ENCODE data around the gene CELF4.

Gene CELF4

DNA sequence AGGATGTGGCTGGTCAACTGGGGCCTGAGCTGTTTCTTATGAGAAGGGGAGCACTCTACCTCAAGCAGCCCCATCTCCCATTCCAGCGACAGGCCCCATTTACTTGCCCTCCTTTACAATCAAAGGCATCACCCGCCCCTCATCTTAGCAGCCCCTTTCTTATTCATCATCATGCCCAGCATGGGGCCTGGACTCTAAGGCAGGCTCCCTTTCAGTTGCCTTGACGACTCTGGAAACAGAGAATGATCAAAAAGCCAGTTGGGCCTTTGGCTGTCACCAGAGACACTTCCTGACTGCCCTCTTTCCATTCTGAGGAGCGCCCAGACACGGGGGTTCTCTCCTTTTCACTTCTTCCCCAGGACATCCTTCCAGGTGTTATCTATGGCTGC lies 11.2 kb downstream of the CELF4 start:
- Histone ChIP-seq H3K9me3 (ENCODE audit: control insufficient read depth, low read depth, low read length) (no peaks in the 10 kb centered on the region), H3K27me3 (ENCODE audit: control insufficient read depth, insufficient read depth, low read length) (peaks cover 22% of the 10 kb centered on the region), H3K4me3 (ENCODE audit: low read length) (peak overlapping the region; percentile 6), H3K36me3 (ENCODE audit: control insufficient read depth, low read depth, low read length) (no peaks in the 10 kb centered on the region), H3K4me1 (ENCODE audit: control insufficient read depth, low read depth, low read length) (peaks cover 7% of the 10 kb centered on the region), H3K9ac (ENCODE audit: low read length) (no peak overlapping the region), H3K27ac (ENCODE audit: low read length) (no peak overlapping the region)

DNA sequence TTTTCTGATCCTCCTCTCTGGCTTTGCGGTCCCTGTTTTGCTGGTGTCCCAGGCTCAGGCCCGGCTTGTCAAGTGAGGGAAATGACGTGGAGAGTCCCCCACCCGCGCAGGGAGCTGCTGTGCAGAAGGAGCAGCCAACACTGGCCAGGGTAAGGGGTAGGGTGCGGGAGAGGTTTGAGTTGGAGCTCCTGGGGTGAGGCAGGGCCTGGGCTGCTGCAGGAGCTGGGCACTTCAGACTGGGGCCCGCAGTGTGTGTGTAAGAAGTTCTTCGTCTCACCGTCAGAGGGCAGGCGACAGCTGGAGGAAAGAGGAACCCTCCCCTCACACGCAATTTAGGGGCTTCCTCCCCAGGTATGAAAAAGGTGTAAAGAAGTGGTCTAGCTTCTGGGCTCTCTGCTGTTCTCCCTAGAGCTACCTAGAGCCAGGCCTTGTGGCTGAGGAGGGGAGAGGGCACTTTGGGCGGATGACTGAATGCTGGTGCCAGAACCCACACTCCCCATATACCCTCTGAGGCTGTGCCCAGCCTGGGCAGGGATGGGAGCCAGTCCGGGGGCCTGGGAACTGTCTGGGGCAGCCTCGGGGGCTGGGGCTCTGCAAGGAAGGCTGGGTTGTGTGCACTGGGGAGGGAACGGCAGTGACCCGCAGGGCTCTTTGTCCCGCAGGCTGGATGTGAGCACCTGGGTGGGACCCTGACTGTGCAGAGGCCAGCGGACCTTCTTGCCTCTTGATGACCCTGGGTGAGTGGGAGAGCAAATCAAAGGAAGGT lies 11.8 kb downstream of the CELF4 start:
- H3K27ac ChIP-seq (ENCODE audit: low read length), result no peak overlapping the region
- H3K4me3 ChIP-seq (ENCODE audit: low read length), result peak overlapping the region; percentile 6
- peaks cover 22% of the 10 kb centered on the region for H3K27me3 ChIP-seq (ENCODE audit: control insufficient read depth, insufficient read depth, low read length)
- no peak overlapping the region for H3K9ac ChIP-seq (ENCODE audit: low read length)
- peaks cover 7% of the 10 kb centered on the region for H3K4me1 ChIP-seq (ENCODE audit: control insufficient read depth, low read depth, low read length)
- no peaks in the 10 kb centered on the region for H3K9me3 ChIP-seq (ENCODE audit: control insufficient read depth, low read depth, low read length)
- H3K36me3 ChIP-seq (ENCODE audit: control insufficient read depth, low read depth, low read length), result no peaks in the 10 kb centered on the region

DNA sequence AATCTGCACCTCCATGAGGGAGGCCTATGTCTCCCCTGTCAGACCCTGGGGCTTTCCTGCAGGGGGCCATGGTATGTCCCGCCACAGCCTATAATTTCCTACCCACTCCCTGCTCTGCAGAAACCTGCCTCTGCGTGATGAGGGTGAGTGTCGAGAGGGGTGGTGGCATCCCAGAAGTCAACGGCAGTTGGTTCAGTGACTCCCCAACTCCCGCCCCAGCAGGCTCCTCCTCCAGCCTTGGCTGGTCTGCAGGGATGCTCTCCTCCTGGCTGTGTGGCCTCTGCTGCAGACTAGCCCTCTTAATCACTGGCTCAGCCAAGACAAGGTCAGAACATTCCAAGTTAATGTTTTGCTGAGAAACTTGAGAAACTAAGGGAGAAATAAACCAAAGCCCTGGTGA lies 13.3 kb downstream of the CELF4 start:
- Histone ChIP-seq H3K9ac (ENCODE audit: low read length) (no peak overlapping the region), H3K36me3 (ENCODE audit: control insufficient read depth, low read depth, low read length) (no peaks in the 10 kb centered on the region), H3K4me1 (ENCODE audit: control insufficient read depth, low read depth, low read length) (peaks cover 7% of the 10 kb centered on the region), H3K27me3 (ENCODE audit: control insufficient read depth, insufficient read depth, low read length) (peaks cover 22% of the 10 kb centered on the region), H3K27ac (ENCODE audit: low read length) (no peak overlapping the region), H3K9me3 (ENCODE audit: control insufficient read depth, low read depth, low read length) (no peaks in the 10 kb centered on the region), H3K4me3 (ENCODE audit: low read length) (no peak overlapping the region)

DNA sequence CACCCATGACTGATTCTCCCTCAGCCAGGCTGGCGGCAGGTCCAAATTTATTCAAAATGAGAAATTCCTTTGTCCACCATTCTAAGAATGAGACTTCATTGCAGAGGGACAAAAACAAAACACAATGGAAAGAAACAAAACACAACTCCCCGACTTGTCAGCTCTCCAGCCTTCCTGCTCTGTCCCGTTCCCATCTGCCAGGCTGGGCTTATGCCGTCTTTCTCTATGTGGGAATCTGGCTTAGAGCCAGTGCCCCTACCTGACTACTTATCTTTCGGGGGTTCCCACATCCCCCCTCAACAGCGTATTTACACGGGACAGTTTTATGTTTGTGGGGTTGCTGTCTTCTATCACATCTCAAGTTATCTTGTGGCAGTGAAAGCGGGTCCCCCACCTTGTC lies 13.8 kb downstream of the CELF4 start:
- H3K4me1 ChIP-seq (ENCODE audit: control insufficient read depth, low read depth, low read length), result peaks cover 7% of the 10 kb centered on the region
- H3K27ac ChIP-seq (ENCODE audit: low read length), result no peak overlapping the region
- H3K36me3 ChIP-seq (ENCODE audit: control insufficient read depth, low read depth, low read length), result no peaks in the 10 kb centered on the region
- H3K9ac ChIP-seq (ENCODE audit: low read length), result no peak overlapping the region
- H3K9me3 ChIP-seq (ENCODE audit: control insufficient read depth, low read depth, low read length), result no peaks in the 10 kb centered on the region
- H3K27me3 ChIP-seq (ENCODE audit: control insufficient read depth, insufficient read depth, low read length), result peaks cover 22% of the 10 kb centered on the region
- no peak overlapping the region for H3K4me3 ChIP-seq (ENCODE audit: low read length)

DNA sequence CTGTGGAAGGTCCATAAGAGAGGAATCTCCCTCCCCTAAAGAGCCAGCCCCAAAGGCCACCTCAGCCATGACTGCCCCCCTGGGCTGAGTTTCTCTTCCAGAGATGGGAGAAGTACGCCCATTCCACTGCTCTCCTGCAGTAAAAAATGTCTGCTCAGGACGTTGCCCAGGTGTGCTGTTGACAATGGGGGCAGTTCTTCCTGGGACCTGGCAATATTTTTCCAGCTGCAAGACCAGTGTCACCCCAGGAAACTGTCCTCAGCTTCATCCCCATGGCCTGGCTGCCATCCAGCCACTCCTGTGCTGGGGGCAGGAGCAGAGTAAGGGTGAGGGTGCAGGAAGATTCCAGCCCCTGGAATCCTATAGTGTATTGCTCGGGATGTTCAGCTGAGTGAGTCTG lies 14.3 kb downstream of the CELF4 start:
- Histone ChIP-seq H3K36me3 (ENCODE audit: control insufficient read depth, low read depth, low read length) (no peaks in the 10 kb centered on the region), H3K9ac (ENCODE audit: low read length) (no peak overlapping the region), H3K4me1 (ENCODE audit: control insufficient read depth, low read depth, low read length) (peaks cover 7% of the 10 kb centered on the region), H3K9me3 (ENCODE audit: control insufficient read depth, low read depth, low read length) (no peaks in the 10 kb centered on the region), H3K27me3 (ENCODE audit: control insufficient read depth, insufficient read depth, low read length) (peaks cover 20% of the 10 kb centered on the region), H3K4me3 (ENCODE audit: low read length) (no peak overlapping the region), H3K27ac (ENCODE audit: low read length) (no peak overlapping the region)

DNA sequence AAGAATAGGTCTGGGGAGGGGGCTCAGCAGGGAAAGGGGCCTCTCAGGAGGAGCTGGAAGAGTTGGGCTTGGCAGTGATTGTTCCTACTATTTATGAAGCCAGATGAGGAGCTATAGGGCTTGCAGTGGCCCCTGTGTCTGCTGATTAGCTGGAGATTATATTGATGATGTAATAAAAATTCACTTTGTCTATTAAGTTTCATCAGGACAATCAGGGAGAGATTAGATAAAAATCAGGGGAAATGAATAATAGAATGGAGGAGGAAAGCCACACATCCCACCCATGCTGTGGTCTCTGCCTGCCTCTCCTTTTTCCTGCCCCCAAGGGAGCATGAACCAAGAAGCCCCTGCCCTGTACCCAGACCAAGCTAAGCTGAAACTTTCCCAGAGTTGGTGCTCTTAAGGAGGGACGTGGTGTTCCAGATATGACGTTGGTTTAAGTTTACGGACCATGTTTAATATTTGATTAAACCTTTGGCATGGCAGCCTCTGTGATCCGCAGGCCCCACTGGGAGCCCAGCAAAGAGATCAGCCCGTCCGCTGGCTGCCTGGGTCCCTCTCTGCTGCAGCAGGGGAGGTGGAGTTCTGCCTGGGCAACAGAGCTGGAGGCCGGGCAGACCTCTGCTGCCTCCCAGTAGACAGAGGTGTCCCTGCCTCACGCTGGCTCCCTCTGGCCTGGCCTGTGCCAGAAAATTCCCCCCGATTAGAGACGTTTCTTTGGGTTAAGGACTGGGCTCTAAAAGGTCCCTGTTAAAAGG lies 15.3 kb downstream of the CELF4 start:
- no peak overlapping the region for H3K9ac ChIP-seq (ENCODE audit: low read length)
- no peak overlapping the region for H3K27ac ChIP-seq (ENCODE audit: low read length)
- peaks cover 11% of the 10 kb centered on the region for H3K27me3 ChIP-seq (ENCODE audit: control insufficient read depth, insufficient read depth, low read length)

DNA sequence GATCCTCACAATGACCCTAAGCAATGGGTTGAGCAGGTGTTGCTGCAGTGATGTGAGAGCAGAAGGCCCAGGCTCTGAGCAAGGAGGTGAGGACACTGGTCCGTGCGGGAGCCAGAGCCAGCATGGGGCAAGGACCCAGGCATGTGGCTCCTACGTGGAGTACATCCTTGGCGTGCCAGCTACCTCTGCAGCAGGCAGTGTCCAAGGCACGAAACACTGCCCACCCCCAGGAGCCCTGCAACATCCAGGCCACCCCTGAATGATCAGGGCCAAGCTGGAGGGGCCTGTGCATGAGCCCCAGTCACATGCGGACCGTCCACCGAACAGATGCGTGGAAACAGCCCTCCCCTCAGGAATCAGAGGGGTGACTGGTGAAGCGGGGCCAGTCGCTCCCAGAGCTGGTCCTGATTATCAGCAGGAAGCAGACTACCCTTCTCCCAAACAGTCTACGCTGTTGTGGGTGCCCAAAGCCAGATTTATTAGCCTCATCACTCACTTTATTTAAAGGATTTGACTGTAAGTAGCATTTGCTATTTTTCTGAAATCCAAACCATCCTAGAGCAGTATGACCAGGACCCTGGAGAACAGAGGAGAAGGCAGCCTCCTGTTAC lies 16.8 kb downstream of the CELF4 start:
- no peaks in the 10 kb centered on the region for H3K9me3 ChIP-seq (ENCODE audit: control insufficient read depth, low read depth, low read length)
- no peaks in the 10 kb centered on the region for H3K4me1 ChIP-seq (ENCODE audit: control insufficient read depth, low read depth, low read length)
- peaks cover 4% of the 10 kb centered on the region for H3K27me3 ChIP-seq (ENCODE audit: control insufficient read depth, insufficient read depth, low read length)
- H3K4me3 ChIP-seq (ENCODE audit: low read length), result no peak overlapping the region
- H3K9ac ChIP-seq (ENCODE audit: low read length), result no peak overlapping the region
- H3K36me3 ChIP-seq (ENCODE audit: control insufficient read depth, low read depth, low read length), result no peaks in the 10 kb centered on the region
- H3K27ac ChIP-seq (ENCODE audit: low read length), result no peak overlapping the region

More for the DNA sequence above, 15.3 kb downstream of the CELF4 start:
- Histone ChIP-seq H3K36me3 (ENCODE audit: control insufficient read depth, low read depth, low read length) (no peaks in the 10 kb centered on the region), H3K4me1 (ENCODE audit: control insufficient read depth, low read depth, low read length) (peaks cover 7% of the 10 kb centered on the region), H3K4me3 (ENCODE audit: low read length) (no peak overlapping the region), H3K9me3 (ENCODE audit: control insufficient read depth, low read depth, low read length) (no peaks in the 10 kb centered on the region)

DNA sequence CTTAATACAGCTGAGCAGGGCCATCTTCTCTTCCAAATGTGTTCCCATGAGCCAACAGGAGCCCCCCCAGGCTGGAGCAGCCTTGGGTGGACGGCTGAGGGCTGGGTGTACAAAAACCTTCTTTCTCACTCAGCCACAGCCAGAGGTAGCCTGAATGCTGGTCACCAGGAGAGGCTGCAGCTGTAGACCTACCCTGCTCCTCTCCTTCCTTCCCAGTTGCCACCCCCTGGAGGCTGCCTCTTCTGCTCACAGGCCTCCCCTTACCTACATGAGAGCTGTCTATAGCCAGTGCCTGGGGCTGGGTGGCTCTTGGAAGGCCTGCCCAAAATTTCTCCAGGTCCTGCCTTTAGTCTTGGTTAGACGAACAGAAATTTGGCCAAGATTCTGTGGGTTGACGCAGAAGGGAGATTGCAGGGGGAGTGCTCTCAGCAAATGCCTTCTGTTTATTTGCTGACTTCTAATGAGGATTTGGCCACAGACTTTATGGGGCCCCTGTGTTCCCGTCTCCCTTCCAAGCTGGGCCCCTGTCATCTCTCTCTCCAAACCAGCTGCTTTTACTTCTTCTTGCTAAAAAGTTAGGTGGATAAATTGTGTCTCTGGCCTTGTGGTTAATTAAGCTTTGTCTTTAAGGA lies 18.3 kb downstream of the CELF4 start:
- Histone ChIP-seq H3K36me3 (ENCODE audit: control insufficient read depth, low read depth, low read length) (no peaks in the 10 kb centered on the region), H3K27ac (ENCODE audit: low read length) (no peak overlapping the region), H3K9me3 (ENCODE audit: control insufficient read depth, low read depth, low read length) (no peaks in the 10 kb centered on the region), H3K27me3 (ENCODE audit: control insufficient read depth, insufficient read depth, low read length) (no peaks in the 10 kb centered on the region), H3K9ac (ENCODE audit: low read length) (no peak overlapping the region), H3K4me3 (ENCODE audit: low read length) (no peak overlapping the region), H3K4me1 (ENCODE audit: control insufficient read depth, low read depth, low read length) (no peaks in the 10 kb centered on the region)

DNA sequence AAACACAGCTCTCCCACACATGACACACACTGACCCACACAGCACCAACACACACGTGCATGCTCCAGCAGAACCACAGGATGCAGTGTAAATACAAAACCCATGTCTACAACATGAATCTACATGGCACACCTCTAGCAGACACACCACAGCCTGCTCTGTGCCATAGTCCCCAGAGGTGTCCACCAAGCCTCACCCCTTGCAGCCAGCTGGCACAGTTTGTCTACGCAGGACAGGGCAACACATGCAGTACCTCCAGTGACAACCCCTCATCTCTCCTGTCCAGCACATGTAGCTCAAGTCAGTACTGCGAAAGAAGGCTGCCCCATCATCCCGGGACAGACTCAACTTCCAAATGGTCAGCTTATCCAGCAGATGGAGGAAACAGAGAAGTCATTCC lies 18.9 kb downstream of the CELF4 start:
- Histone ChIP-seq H3K27ac (ENCODE audit: low read length) (no peak overlapping the region), H3K27me3 (ENCODE audit: control insufficient read depth, insufficient read depth, low read length) (no peaks in the 10 kb centered on the region), H3K9ac (ENCODE audit: low read length) (no peak overlapping the region), H3K4me1 (ENCODE audit: control insufficient read depth, low read depth, low read length) (no peaks in the 10 kb centered on the region), H3K9me3 (ENCODE audit: control insufficient read depth, low read depth, low read length) (no peaks in the 10 kb centered on the region), H3K4me3 (ENCODE audit: low read length) (no peak overlapping the region), H3K36me3 (ENCODE audit: control insufficient read depth, low read depth, low read length) (no peaks in the 10 kb centered on the region)

DNA sequence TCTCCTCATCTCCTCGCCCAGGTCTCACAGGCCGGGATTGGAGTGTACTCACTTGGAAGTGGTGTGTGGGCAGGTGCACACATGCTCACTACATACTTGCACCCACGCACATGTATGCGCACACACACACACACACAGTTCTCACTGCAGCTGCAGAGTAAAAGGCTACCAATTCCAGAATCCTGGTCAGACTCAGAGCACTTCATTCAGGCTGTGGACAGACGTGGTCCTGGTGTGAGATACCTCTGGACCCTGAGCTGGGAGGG lies 19.4 kb downstream of the CELF4 start:
- Histone ChIP-seq H3K27ac (ENCODE audit: low read length) (no peak overlapping the region), H3K9ac (ENCODE audit: low read length) (no peak overlapping the region), H3K9me3 (ENCODE audit: control insufficient read depth, low read depth, low read length) (no peaks in the 10 kb centered on the region), H3K27me3 (ENCODE audit: control insufficient read depth, insufficient read depth, low read length) (no peaks in the 10 kb centered on the region), H3K4me1 (ENCODE audit: control insufficient read depth, low read depth, low read length) (no peaks in the 10 kb centered on the region), H3K36me3 (ENCODE audit: control insufficient read depth, low read depth, low read length) (no peaks in the 10 kb centered on the region), H3K4me3 (ENCODE audit: low read length) (no peak overlapping the region)

DNA sequence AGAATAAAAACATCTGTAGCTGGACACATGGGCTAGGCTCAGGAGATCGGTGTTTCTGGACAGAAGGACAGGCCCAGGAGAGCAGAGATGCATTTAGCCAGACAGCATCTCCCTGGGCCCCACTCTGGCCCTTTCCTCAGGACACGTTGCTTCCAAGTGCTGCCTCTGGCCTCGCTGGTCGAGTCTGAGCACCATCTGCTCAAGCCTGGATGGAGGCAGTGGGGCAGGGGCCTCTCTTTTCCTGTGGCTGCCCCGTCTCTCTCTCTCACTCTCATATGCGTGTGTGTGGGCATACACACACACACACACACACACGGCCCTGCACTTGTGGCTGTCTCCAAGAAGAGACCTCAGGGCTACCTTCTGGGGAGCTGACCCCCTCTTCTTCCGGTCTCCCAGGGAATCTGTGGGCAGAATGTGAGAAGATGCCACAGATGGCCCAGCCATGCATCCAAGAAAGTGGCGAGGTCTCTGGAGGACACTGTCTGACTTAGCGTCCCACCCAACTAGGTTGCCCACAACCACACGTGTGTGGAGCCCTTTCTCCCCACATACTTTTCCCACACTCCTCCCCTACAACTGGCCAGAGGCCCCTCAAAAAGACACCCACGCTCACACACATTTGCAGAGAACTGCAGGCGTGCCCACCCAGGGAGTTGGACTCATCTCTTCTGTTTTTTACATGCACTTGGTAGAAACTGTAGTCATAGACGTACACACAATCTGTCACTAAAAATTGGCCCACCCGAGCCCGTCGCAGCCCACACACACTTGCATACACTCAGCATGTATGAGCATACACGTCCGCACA lies 19.9 kb downstream of the CELF4 start:
- Histone ChIP-seq H3K9ac (ENCODE audit: low read length) (no peak overlapping the region), H3K9me3 (ENCODE audit: control insufficient read depth, low read depth, low read length) (no peaks in the 10 kb centered on the region), H3K27me3 (ENCODE audit: control insufficient read depth, insufficient read depth, low read length) (no peaks in the 10 kb centered on the region), H3K27ac (ENCODE audit: low read length) (no peak overlapping the region), H3K36me3 (ENCODE audit: control insufficient read depth, low read depth, low read length) (no peaks in the 10 kb centered on the region), H3K4me3 (ENCODE audit: low read length) (no peak overlapping the region), H3K4me1 (ENCODE audit: control insufficient read depth, low read depth, low read length) (no peaks in the 10 kb centered on the region)

Data from iPS-18a (cell line).